Activated naive CD4-positive, alpha-beta T cell treated with anti-CD3 and anti-CD28 coated beads, Interleukin-2, amount 50 U/mL, for 72 hours (primary cell): ENCODE measurements around the gene EFCC1. TPM values are rescaled to one million over a fixed set of nuclear protein-coding genes. Genes with fewer than 3 reads are reported as not detected.

Experiments
- ATAC-seq, 2 donors: fragments of 150-1000 bp; cut with Tn5 transposase; 2 replicates each; pipeline ENCODE4 v1.10.0; 2021; ENCODE audit warnings: mild to moderate bottlenecking in 2 of 2, moderate library complexity in 2 of 2
- DNase-seq, 2 donors: peaks; one replicate each; pipeline ENCODE4 v3.0.0; 2021 to 2022; ENCODE audit warnings: low spot score in 2 of 2
- H3K27ac Mint-ChIP-seq, 2 donors: one replicate each; pipeline ENCODE4 v1.8.0; 2022; ENCODE audit warnings: mild to moderate bottlenecking in 2 of 2, mixed read lengths in 2 of 2
- H3K36me3 Mint-ChIP-seq, 2 donors: one replicate each; pipeline ENCODE4 v1.8.0; 2022; ENCODE audit warnings: mixed read lengths in 2 of 2
- H3K9me3 Mint-ChIP-seq, 2 donors: one replicate each; pipeline ENCODE4 v1.8.0; 2022; ENCODE audit warnings: mixed read lengths in 2 of 2
- total RNA-seq, 2 donors: library from RNA; stranded (reverse); gene quantifications; one replicate each; pipeline ENCODE4 v1.2.3, GENCODE V29; 2022

The EFCC1 gene
- total RNA-seq, 2 donors from 2014 or later, result 0.18 TPM; not detected in 1

DNA sequence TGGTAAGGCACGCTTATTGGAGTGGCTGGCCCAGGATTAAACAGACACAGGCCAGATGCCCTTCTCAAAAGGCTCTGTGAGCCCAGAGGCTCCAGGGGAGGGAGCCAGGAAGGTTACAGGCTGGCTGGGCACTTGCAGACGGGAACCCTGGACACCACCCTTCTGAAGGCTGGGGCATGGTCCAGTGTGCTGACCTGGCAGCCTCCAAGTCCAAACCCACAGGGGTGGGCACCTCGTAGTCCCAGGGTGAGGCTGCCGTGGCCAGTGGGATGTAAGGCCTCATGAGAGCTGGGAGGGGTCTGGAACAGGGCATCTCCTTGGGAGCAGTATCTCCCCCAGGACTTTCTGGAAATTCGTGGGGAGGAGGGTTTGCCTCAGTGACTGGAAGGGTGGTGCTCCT, 19.6 kb downstream of the EFCC1 start:
- H3K27ac Mint-ChIP-seq, result no peak overlapping the region
- ATAC-seq (no peak), DNase-seq (no peak)
- peaks cover 0 to 3% of the 10 kb centered on the region in 2 donors for H3K9me3 Mint-ChIP-seq
- no peaks in the 10 kb centered on the region for H3K36me3 Mint-ChIP-seq

DNA sequence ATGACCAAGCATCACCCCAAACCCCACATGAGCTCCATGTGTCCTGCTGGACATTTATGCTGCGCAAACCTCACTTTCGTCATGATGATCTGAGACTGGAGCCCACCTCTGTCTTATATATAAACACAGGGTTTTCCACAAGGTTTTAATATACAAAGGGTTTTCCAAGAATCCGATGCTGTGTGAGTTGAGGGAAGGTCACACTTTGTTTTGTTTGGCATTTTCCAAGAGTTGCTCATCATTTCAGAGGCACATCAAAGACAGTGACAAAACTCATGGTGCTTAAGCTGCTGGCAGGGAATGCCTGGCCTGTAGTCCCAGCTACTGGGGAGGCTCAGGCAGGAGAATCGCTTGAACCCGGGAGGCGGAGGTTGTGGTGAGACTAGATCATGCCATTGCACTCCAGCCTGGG, 20.0 kb downstream of the EFCC1 start:
- Mint-ChIP-seq H3K36me3 (no peaks in the 10 kb centered on the region), H3K27ac (no peak overlapping the region), H3K9me3 (peaks cover 0 to 3% of the 10 kb centered on the region in 2 donors)
- ATAC-seq (no peak), DNase-seq (no peak)

DNA sequence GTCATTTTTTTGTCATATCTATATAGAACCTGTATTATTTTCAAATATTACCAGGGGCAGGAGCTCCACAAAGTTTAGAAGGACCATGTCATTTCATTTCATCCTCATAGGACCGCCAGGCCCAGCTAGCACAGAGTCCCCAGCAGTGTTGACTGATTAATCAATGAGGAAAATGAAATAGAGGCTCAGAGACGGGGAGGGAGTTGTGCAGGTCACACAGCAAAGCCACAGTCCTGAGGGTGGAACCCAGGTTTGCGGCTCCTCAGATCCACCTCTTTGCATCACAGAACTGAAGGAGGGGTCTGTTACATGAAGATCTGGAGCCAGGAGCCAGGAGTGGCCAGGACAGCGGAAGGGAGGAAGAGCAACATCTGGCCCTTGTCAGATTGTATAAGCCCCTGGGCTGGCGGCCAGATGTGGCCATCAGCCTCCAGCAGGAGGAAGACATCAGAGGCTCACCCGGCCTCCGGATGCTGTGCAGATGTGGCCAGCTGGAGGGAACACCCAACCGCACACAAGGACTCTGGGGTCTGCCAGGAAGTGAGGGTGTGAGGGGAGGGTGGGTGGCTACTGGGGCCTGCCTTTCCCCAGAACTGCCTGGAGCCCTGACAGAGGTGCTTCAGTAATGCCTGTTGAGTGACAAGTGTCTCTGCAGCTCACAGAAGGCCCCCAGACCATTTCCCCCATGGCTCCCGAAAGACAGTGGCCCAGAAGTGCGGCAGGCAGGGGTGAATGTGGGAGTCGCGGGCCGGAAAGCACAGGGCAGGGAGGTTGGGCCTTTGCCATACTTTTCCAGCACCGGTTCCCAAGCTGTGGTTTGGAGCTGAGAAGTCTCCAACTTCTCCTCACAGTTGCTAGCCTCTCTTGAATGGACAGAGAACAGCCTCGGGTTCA, 21.3 kb downstream of the EFCC1 start:
- Mint-ChIP-seq H3K36me3 (peaks cover 0 to 6% of the 10 kb centered on the region in 2 donors), H3K9me3 (peaks cover 0 to 3% of the 10 kb centered on the region in 2 donors), H3K27ac (peak overlapping the region in 1 of 2 donors; percentile 73)
- ATAC-seq, result no peak
- DNase-seq, result no peak

DNA sequence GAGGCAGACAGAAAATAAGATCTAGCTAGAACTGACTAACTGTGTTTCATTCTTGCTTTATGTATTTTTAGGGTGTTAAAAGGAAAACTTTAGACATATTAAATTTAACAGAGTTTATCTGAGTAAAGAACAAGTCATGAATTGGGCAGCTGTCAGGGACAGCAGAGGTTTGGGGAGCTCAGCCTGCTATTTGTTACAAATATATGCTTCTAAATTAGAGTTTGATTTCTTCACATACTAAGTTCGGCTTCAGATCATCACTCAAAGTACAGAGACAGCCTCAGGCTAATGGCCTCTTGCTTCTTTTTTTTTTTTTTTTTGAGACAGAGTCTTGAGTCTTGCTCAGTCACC, 21.9 kb downstream of the EFCC1 start:
- Mint-ChIP-seq H3K27ac (no peak overlapping the region), H3K36me3 (peaks cover 0 to 6% of the 10 kb centered on the region in 2 donors), H3K9me3 (no peaks in the 10 kb centered on the region)
- ATAC-seq (no peak), DNase-seq (no peak)

DNA sequence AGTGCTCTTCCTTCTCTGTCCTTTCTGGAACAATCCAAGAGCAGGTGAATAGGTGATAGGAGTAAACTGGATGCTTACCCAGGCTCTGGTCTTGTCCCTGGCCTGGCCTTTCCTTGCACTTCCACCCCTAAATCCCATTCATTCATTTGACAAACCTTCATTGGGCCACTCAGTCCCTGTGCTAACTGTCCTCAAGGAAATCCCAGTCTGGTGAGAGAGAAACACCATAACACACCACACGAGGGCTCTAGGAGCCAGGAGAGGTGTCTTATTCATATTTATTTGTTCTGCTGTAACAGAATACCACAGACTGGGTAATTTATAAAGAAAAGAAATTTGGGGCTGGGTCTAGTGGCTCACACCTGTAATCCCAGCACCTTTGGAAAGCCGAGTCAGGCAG, 22.8 kb downstream of the EFCC1 start:
- H3K36me3 Mint-ChIP-seq, result peaks cover 0 to 6% of the 10 kb centered on the region in 2 donors
- ATAC-seq (no peak), DNase-seq (no peak)
- no peak overlapping the region for H3K27ac Mint-ChIP-seq
- H3K9me3 Mint-ChIP-seq, result no peaks in the 10 kb centered on the region

- Mint-ChIP-seq H3K27ac (peak overlapping the region in 1 of 2 donors; percentile 20), H3K9me3 (no peaks in the 10 kb centered on the region), H3K36me3 (peaks cover 0 to 6% of the 10 kb centered on the region in 2 donors)
- DNase-seq, result no peak
- no peak for ATAC-seq
Observed at GRCh38 chr3:129025108-129025507, 24.0 kb downstream of the EFCC1 start.

GRCh38 chr3:129025691-129026435, 24.8 kb downstream of the EFCC1 start:
- DNase-seq, result no peak
- peaks cover 0 to 6% of the 10 kb centered on the region in 2 donors for H3K36me3 Mint-ChIP-seq
- H3K9me3 Mint-ChIP-seq, result no peaks in the 10 kb centered on the region
- no peak for ATAC-seq
- peak overlapping the region; percentile 44 to 82 for H3K27ac Mint-ChIP-seq

DNA sequence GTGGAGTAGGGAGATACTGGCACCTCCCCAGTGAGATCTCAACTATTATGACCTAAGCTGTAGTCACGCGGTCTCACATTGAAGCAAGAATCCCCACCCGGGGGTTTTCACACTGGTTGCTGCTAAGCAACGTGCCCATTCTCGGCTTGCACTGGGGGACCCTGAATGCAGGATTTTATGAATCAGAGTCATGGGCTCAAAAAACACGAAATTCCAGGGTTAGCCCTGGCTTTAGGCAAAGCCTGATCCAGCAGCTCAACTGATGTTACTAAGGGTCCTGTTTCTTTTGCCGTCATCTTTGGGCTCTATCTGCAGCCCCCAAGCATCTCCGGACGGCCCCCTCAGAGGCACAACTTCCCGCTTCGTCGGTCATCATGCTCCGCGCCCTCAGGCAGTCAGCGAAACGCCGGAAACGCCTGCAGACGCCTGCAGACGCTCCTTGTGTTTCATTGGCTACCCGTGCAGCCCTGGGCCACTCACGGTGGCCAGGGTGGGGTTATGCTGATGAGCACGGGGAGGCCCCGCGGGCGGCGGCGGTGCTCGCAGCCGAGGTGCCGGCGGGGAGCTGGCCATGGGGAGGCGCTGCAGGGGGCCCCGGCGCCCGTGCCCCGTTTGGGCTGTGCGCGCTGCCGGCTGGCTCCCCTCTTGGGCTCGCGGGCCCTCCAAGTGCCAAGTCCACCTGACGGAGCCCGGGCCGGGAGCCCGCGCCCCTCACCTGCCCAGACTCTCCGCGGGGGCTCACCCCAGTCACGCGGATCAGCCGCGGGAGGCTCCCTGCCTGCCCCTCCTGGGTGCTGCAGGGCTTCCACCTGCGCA, 25.8 kb downstream of the EFCC1 start:
- DNase-seq (peak; percentile 91 to 94), ATAC-seq (peak; percentile 99 to 100)
- Mint-ChIP-seq H3K27ac (peak overlapping the region; percentile 82 to 92), H3K36me3 (peaks cover 0 to 6% of the 10 kb centered on the region in 2 donors), H3K9me3 (no peaks in the 10 kb centered on the region)

DNA sequence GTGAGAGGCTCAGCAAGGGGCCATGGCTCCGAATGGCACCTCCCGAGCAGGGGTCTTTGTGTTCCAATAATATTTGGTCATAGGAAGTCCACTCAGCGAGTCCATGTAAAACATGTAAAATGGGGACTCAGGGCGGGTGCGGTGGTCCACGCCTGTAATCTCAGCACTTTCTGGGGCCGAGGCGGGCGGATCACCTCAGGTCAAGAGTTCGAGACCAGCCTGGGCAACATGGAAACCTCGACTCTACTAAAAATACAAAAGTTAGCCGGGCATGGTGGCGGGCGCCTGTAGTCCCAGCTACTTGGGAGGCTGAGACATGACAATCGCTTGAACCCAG, 26.4 kb downstream of the EFCC1 start:
- no peak overlapping the region for H3K27ac Mint-ChIP-seq
- H3K9me3 Mint-ChIP-seq, result no peaks in the 10 kb centered on the region
- DNase-seq (no peak), ATAC-seq (no peak)
- peaks cover 0 to 6% of the 10 kb centered on the region in 2 donors for H3K36me3 Mint-ChIP-seq

DNA sequence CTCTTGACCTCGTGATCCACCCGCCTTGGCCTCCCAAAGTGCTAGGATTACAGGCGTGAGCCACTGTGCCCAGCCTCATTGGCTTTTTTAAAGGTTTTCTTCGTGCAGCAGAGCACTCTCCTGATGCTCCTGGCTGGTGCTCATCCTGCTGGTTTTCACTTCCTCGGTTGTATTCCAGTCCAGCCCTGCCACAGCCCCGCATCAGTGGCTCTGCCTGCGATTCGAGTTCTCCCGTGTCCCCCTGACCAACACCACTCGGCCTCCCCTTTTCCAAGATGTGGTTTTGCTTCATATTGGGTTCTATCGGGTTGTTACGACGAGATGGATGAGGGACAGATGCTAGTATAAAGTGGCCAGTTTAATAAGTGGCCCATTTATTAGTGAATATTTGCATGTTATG, 27.8 kb downstream of the EFCC1 start:
- no peaks in the 10 kb centered on the region for H3K9me3 Mint-ChIP-seq
- peaks cover 0 to 6% of the 10 kb centered on the region in 2 donors for H3K36me3 Mint-ChIP-seq

DNA sequence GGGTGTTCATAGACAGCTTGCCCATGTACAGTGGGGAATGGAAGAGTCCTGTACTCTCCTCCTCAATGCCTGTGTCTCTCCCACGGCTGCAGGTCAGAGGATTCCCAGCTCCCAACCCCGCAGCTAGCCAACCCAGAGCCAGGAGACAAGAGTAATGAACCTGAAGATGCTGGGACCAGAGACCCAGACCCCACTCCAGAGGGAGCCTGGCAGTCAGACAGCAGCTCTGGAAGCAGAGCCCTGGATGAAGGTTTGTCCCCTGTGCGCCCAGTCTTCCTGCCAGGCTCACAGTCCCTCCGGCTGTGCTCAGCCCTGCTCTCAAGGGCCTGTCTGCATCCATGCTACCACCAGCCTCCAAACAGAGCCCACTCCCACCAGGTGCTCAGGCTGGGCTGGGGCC, 29.5 kb downstream of the EFCC1 start:
- peaks cover 0 to 6% of the 10 kb centered on the region in 2 donors for H3K36me3 Mint-ChIP-seq
- H3K27ac Mint-ChIP-seq, result no peak overlapping the region
- ATAC-seq (no peak), DNase-seq (no peak)
- no peaks in the 10 kb centered on the region for H3K9me3 Mint-ChIP-seq

More for the DNA sequence above, 27.8 kb downstream of the EFCC1 start:
- ATAC-seq (no peak), DNase-seq (no peak)
- no peak overlapping the region for H3K27ac Mint-ChIP-seq

DNA sequence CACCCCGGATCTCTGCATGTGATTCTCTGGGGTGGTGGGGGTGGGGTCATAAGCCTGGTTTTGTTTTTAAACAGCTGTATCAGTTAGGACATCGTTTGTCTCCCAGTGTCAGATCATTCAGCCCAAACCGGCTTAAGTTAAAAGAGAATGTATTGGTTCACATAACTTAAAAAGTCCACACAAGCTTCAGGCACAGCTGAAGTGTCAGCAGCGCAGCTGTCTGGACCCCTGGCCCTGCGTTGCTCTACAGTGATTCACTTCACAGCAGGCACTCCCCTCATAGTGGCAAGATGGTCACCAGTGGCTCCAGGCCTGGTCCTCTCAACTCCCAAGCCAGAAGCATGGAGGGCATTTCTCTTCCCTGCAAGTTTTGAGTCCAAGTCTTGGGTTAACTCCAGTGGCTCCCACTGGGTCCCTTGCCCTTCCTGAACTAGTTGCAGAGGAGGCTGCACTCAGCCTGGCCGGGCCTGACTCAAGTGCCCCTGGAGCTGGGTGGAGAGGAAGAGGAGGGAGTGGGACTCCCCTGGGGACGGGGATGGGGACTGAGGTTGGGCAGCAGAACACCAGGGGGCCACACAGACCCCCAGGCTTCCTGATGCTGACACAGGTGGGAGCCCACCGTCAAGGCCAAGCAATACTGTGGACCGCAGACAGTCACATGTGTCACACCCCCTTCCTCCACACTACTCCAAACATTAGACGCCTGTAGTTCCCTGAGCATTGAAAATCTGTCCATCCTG, 30.5 kb downstream of the EFCC1 start:
- ATAC-seq (no peak), DNase-seq (no peak)
- peaks cover 0 to 3% of the 10 kb centered on the region in 2 donors for H3K36me3 Mint-ChIP-seq
- H3K27ac Mint-ChIP-seq, result no peak overlapping the region
- no peaks in the 10 kb centered on the region for H3K9me3 Mint-ChIP-seq

DNA sequence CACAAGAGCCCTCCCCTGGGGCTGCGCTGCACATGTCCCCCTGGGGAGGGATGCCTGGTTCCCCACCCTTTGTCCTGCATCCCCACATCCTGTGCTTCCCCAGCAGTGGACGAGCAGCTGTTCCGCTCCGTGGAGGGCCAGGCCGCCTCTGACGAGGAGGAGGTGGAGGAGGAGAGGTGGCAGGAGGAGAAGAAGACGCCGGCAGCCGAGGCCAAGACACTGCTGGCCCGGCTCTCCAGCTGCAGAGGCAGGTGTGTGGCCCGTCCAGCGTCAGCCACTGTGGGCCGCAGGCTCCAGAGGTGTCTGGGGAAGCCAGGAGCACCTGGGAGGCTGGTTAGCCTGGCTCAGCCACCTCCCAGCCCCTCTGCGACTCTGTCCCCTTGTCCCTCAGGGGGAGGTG, 31.6 kb downstream of the EFCC1 start:
- ATAC-seq, result no peak
- Mint-ChIP-seq H3K36me3 (no peaks in the 10 kb centered on the region), H3K27ac (no peak overlapping the region), H3K9me3 (no peaks in the 10 kb centered on the region)
- DNase-seq, result no peak

DNA sequence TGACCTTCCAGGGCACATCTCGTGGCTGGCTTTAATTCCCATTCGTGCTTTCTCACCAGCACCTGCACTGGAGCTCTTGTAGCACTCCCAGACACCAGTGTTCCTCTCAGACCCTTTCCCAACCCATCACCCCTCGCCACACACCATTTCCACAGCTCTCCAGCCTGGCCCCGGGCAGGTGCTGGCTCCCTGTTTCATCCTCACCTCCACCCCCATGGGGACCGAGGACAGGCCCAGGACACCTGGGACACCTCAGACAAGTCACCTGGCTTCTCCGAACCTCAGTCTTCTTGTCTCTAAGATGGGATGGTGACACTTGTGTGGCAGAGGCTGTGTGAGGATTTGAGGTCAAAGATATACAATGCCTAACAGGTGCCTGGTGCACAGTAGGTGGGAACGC, 32.0 kb downstream of the EFCC1 start:
- Mint-ChIP-seq H3K27ac (no peak overlapping the region), H3K36me3 (no peaks in the 10 kb centered on the region), H3K9me3 (no peaks in the 10 kb centered on the region)
- ATAC-seq, result no peak
- DNase-seq, result no peak

- ATAC-seq (no peak), DNase-seq (no peak)
- no peaks in the 10 kb centered on the region for H3K9me3 Mint-ChIP-seq
- H3K36me3 Mint-ChIP-seq, result no peaks in the 10 kb centered on the region
- H3K27ac Mint-ChIP-seq, result peak overlapping the region in 1 of 2 donors; percentile 45
Observed at GRCh38 chr3:129033633-129034321, 32.7 kb downstream of the EFCC1 start.

- H3K9me3 Mint-ChIP-seq, result no peaks in the 10 kb centered on the region
- H3K27ac Mint-ChIP-seq, result no peak overlapping the region
- DNase-seq, result no peak
- peak; percentile 51 to 59 for ATAC-seq
- no peaks in the 10 kb centered on the region for H3K36me3 Mint-ChIP-seq
Observed at GRCh38 chr3:129034642-129035041, 33.5 kb downstream of the EFCC1 start.
